GM18526 (cell line): Measurements from ENCODE around the gene STAT4.

Experiments
- POLR2A ChIP-seq: IDR thresholded peaks from 3 replicates; pipeline ENCODE4 v1.6.1; 2011; ENCODE audit not compliant: insufficient read length; ENCODE audit errors: extremely low read depth

Gene STAT4

DNA sequence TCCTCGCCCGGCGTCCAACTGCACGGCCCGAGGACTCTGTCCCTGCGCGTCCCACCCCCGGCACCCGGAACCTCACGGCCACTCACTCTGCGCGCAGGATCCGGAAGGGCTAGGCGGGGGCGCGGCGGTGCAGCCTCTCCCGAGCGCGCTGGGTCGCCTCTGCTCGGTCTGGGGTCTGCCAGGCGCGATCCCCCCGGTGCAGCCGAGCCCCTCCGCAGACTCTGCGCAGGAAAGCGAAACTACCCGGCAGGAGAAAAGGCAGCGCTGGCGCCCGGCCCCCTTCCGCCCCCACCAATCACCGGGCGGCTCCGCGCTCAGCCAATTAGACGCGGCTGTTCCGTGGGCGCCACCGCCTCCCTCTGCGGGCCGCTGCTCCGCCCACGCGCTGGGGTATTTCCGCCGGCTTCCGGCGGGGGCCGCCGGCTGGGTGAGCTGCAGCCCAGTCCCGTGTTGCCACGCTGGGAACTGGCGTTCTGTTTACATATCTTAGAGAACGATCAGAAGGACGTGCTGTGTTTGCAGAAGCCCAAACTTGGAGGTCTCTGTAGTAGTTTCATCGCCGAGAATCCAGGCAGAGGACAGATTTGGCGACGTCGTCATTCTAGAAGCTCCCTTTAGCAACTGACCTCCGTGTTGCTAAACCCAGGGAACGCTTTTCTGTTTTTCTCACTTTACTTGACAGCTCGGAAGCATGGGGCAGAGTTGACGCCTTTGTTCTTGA lies 136.7 kb downstream of the STAT4 start, which contains the start of gene STAT1:
STAT1 (minus strand) TSS at position 240 of the 721 bp plus-strand sequence. CDS start 4,168 bp downstream, outside the sequence.
- TF ChIP-seq POLR2A = peak; percentile 100

DNA sequence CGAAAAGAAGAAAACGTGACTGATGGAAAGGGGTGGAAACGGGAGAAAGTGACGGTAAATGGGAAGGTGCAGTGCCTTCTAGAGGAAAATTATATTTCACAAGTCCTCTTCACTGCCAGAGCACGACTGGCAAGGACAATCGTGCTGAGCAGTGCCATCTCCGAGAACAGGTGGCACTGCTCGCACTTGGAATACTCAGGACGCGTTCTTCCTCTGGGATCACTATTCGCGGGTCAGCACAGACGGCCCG lies 137.2 kb downstream of the STAT4 start:
- TF ChIP-seq POLR2A = no peak

DNA sequence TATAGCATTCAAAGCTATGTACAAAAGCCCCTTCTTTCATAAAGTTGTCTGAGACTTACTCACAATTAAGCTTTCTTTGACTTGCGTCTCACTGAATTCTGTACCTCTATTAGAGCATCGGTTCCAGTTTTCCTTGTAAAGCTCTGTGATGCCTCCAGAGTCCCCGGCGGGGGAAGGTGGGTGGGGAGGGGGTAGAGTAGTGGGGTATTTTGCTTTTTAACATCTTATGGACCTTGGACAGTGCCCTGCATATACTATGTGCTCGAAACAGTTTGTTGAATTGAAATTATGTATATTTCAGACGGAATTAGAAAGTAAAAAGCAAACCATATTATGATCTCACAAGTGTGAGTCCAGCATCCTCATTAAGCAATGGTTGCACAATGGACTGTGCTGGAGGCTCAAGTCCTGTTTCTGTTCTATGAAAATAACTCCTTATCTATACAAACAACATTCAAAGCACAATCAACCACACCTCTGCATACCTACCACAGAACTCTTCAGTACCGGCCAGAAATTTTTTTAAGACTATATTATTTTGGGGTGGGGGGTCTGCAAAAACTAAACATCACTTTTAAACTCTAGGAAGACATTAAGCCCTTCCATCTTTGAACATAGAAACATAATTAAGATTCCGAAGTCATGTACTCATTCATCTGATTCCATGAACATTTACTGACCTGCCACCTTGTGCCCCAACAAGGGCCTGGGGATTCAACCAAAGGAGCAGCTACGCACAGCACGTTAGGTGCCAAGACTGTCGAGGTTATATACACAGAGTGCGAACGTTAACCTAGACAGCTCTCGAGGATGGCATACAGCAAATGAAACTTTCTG lies 137.7 kb downstream of the STAT4 start:
- peak; percentile 15 for TF ChIP-seq POLR2A

DNA sequence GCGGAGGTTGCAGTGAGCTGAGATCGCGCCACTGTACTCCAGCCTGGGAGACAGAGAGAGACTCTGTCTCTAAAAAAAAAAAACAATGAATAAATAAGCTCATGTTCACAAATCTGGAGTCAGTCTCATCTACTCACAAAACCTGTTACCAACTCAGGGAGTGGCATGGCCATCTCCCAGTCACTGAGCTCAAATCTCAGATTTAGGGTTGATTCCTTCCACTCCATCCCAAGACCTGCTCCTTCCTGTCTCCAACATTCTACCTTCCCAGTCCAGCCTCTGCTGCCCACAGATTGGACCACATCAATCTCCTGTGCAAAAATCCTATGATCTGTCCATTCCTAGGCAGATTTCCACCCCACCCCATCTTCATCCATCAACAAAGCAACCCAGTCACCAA lies 138.4 kb downstream of the STAT4 start:
- TF ChIP-seq POLR2A = peak; percentile 19

DNA sequence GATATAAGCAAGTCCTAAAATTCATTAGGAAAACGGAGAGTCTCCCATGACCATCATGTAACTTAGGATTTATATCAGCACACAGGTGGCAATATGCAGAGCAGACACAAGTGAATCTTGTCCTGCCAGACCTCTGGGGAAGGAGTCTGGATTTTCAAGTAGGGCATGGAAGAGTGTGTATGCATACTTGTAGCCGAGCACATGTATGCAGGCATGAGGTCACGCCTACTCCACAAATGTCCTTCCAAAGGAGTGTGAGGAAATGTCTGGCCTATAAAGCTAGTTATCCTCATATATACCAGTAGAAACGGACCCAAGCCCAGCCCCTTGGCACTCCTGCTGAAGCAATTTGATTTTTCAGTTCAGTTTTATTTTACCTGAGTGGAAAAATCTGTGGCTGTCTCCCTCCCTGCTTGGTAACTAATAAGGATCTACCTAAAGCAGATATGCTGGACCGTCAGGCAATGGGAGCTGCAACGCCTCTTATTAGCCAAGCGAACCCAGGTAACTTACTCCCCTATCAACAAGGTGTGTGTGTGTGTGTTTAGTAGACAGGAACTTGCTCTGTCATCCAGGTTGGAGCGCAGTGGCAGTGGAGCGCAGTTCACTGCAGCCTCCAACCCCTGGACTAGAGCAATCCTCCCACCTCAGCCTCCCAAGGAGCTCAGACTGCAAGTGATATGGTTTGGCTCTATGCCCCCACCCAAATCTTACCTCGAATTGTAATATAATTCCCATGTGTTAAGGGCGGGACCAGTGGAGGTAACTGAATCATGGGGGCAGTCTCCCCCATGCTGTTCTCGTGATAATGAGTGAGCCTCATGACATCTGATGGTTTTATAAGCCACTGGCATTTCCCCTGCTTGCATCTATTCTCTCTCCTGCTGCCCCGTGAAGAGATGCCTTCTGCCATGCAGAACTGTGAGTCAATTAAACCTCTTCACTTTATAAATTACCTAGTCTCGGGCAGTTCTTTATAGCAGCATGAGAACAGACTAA lies 139.6 kb downstream of the STAT4 start:
- TF ChIP-seq POLR2A = peak; percentile 29

DNA sequence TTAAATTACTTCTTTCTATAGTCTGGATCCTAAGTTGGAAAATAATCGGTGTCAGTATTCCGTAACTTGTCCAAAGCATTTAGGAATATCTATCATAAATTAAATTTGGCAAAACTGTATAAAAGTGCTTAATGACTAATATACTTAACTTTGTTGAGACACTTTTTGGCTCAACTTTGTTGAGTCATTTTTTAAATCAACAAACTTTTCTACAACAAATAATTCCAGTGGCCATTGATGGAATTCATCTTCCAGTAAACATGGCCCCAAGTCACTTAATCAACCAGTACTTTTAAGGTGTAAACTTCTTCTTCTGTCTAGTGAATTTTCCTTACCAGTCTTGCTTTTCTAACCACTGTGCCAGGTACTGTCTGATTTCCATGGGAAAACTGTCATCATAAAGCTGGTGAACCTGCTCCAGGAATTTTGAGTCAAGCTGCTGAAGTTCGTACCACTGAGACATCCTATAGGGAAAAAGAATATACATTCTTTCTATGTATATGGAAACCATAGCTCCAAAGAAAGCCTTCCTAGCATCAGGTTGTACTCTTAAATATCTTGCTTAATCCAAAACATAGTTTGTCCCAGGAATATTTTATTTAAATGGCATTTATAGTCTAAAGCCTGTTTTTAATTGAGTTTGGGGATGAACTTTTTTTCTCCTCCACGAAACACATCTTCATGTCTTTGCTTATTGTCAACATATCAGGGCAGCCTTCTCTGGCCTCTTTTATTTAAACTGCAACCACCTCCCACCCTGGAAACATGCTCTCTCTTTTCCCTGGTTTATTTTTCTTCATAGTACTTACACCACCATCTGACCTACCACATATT lies 141.0 kb downstream of the STAT4 start:
- peak; percentile 12 for TF ChIP-seq POLR2A

DNA sequence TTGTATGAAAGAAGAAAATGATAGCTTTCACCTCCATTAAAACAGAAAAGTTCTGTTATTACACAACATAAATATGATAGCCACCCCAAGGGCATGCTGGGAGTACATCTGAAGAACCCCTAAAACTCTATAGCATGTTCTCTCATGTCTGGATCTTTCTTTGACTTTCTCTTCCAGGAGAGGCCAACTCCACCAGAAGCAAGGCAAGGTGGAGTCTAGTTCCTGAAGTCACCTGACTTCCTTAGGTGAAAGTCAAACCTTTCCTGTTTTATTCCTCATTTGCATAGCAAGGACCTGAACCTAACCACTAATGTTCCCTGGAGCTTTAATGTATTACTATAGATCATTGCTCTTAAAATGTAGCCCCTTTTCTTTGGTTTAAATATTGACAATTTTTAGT lies 142.5 kb downstream of the STAT4 start:
- TF ChIP-seq POLR2A = no peak

DNA sequence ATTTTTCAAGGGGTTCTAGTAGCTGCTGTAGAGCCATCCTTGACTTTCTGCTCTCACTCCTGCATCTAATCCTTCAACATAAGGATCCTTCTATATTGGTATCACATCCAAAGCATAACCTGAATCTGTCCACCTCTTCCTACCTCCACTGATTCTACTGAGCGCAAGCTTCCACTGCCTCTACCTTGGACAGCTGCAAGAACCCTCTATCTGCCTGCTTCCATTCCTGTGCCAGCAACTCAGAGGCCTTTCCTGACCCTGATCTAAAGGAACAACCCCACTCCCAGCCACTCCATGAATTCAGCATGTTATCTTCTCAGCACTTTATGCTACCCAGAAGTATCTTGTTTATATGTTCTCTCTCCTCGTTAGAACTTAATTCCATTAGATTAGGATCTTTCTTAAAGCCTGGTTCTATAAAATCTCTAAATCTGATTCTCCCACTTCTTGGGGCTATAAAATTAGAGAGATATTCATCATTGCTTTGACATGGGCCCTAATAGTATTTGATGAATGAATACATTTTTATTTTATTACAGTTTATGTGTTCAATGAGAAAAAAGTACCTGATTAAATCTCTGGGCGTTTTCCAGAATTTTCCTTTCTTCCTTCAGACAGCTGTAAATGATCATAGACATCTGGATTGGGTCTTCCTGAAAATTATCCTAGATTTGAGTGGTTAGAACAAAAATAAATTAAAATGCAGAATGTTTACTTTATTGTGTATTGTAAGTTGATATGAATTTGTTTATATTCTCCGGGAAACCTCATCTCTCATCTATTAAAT lies 143.6 kb downstream of the STAT4 start:
- no peak for TF ChIP-seq POLR2A

DNA sequence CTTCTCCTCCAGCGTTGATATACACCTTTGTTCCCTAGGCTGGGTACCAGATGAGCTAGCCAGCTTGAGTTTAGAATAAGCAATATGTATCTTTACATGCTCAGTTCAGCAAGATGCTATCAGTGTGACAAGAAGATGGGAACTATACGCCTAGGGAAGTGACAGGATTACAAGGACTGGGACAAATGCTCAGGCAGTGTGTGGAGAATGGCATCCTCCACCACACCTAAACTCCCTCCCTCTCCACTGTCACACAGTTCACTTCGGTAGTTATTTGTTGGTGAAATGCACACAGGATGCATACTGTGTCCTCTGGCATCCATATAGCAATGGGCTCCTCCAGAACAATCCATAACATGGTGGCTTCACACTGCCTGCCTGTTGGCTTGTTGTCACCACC lies 144.5 kb downstream of the STAT4 start:
- no peak for TF ChIP-seq POLR2A

DNA sequence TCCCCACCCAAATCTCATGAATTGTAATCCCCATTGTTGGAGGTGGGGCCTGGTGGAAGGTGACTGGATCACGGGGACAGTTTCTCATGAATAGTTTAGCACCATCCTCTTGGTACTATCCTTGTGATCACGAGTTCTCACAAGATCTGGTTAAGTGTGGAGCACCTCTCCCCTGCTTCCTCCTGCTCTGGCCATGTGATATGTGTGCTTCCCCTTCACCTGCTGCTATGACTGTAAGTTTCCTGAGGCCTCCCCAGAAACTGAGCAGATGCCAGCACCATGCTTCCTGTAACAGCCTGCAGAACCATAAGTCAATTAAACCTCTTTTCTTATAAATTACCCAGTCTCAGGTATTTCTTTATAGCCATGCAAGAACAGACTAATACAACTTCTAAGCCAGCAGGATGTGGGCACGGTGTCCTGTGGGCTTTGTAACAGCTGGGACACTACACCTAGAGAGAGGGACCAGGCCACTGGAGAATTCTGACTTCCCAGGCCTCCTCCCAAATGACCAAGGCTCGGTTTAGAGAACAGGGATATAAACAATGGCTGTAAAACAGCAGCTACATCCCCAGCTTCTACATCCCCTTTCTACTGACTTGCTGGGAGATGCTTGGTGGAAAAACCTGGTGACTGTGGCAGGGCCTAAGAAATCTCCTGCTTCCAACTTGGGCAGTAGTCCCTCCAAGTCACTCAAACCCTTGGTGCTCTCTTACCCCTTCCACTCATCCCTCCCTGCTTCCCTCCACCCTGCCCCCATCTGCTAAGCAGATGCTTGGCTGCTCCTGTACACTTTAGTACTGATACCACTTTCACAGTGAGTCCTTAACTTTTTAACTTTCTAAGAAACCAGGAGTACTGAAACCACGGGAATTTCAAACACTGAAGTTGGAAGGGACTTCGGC lies 147.1 kb downstream of the STAT4 start:
- no peak for TF ChIP-seq POLR2A

DNA sequence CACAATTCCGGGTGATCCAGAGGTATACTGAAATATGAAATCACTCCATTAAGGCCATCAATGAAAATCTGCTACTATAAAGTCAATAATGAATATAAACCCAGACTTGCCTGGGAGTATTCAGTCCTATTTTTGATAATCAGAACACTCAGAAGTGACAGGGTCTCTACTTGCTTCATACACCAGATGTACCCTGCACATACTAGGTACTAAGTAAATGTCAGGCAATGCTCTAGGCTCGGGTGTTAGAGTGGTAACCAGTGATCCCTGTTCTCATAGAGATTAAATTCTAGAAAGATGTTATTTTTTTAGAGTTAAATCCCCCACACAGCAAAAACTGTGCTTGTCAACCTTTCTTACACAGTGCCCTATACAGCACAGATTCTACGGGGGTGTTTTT lies 149.2 kb downstream of the STAT4 start:
- no peak for TF ChIP-seq POLR2A

DNA sequence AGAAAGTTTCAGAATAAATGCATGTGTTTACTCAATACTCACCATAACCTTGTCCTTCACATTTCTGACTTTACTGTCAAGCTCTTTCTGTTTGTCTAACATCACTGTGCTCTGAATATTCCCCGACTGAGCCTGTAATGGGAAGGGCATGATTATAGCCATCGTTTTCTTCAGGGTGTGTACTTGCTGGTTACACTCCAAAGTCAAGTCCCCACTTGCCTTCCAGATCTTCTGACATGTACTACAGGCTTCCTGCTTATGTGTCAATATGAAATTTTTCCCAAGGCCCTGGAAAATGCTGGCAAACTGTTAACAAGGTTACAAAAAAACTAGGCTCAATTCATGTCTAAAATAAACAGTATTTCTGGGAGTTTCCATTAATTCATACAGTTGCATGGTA lies 149.8 kb downstream of the STAT4 start:
- no peak for TF ChIP-seq POLR2A

DNA sequence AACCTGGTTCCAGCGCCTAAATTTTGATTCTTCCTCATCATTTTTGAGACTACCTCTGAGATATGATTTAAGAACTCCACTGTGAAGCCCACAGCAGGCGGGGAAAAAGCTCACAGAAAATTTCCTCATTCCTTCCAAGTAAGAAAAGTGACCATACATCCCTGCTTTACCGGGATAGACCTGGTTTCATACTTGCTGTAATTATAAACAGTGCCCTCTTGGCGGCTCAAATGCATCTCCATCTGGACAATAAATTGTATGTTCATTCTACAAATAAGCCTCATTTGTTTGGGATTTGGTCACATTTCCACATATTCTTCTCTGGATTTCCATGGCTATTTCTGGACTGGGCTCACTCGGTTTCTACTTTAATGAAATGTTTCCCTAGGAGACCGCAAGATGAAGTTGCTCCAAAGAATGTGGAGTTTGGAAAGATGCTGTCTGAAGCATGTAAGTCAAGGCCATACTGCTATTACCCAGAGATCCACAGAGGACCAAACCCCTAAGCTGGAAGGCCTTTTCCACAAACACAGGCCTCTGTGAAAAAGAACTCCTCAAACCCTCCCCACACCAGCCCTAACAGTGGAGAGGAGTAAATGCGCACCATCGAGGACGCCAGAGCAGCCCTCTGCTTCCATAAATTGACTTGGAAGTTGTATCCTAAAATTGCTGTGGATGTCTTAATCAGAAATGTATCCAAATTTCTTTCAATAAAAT lies 150.7 kb downstream of the STAT4 start:
- no peak for TF ChIP-seq POLR2A

DNA sequence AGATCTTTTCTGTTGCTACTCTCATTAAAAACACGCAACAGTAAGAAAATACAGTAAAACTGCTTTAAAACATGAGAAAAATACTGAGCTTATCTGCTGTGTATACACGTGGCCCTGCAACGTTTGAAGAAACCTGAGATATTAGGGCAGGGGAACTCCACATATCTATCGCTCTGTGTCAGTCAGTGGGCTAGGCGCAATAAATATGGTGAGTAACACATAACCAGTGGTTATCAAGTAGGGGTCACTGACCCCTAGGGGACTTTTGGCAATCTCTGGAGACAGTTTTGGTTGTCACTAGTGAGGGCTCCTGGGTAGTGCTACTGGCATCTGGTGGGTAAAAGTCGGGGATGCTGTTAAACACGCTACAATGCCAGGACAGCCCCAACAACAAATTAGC lies 151.7 kb downstream of the STAT4 start:
- TF ChIP-seq POLR2A = no peak
